Duodenal mucosa (tissue), 2 donors: ENCODE data around the gene DNAH2.

Experiments
- H3K27ac ChIP-seq: one replicate; pipeline ENCODE4 v1.7.0; 2013; ENCODE audit warnings: low read depth, low read length
- H3K27me3 ChIP-seq, 2 donors: one replicate each; pipeline ENCODE4 v1.7.0; 2013; ENCODE audit warnings: low read length in 2 of 2, control low read depth in 1 of 2; ENCODE audit not compliant: insufficient read depth in 2 of 2, control insufficient read depth in 1 of 2
- H3K36me3 ChIP-seq, 2 donors: one replicate each; pipeline ENCODE4 v1.7.0; 2013; ENCODE audit warnings: low read length in 2 of 2, control low read depth in 1 of 2; ENCODE audit not compliant: insufficient read depth in 2 of 2, control insufficient read depth in 1 of 2
- H3K4me1 ChIP-seq, 2 donors: one replicate each; pipeline ENCODE4 v1.7.0; 2013; ENCODE audit warnings: low read length in 2 of 2, control low read depth in 1 of 2; ENCODE audit not compliant: insufficient read depth in 2 of 2, control insufficient read depth in 1 of 2
- H3K4me3 ChIP-seq, 2 donors: one replicate each; pipeline ENCODE4 v1.7.0; 2013; ENCODE audit warnings: low read length in 2 of 2, low read depth in 1 of 2
- H3K9ac ChIP-seq, 2 donors: one replicate each; pipeline ENCODE4 v1.7.0; 2013; ENCODE audit warnings: low read length in 2 of 2, low read depth in 1 of 2
- H3K9me3 ChIP-seq, 2 donors: one replicate each; pipeline ENCODE4 v1.7.0; 2013; ENCODE audit warnings: low read length in 2 of 2, control low read depth in 1 of 2; ENCODE audit not compliant: control insufficient read depth in 1 of 2

DNAH2 gene

GRCh38 chr17:7716901-7717755 is at the start of gene DNAH2:
TSS of gene DNAH2 (plus strand) at chr17:7717744. CDS start at chr17:7719735, 1,991 bp downstream.
- peak within 1 kb of the TSS in 1 of 2 donors; percentile 23 for H3K9ac ChIP-seq
- H3K9me3 ChIP-seq = no peaks in the 10 kb centered on the region
- H3K4me3 ChIP-seq = peak within 1 kb of the TSS; percentile 65 to 68
- peaks cover 19 to 23% of the 10 kb centered on the region in 2 donors for H3K4me1 ChIP-seq
- no peaks in the 10 kb centered on the region for H3K36me3 ChIP-seq
- H3K27me3 ChIP-seq = peaks cover 29 to 31% of the 10 kb centered on the region in 2 donors
- no peak within 1 kb of the TSS for H3K27ac ChIP-seq

- H3K27me3 ChIP-seq = no peaks in the 10 kb centered on the region
- H3K9me3 ChIP-seq = peaks cover 0 to 3% of the 10 kb centered on the region in 2 donors
- H3K9ac ChIP-seq = no peak overlapping the region
- no peak overlapping the region for H3K4me3 ChIP-seq
- no peaks in the 10 kb centered on the region for H3K4me1 ChIP-seq
- peaks cover 10 to 47% of the 10 kb centered on the region in 2 donors for H3K36me3 ChIP-seq
- no peak overlapping the region for H3K27ac ChIP-seq
Measured at GRCh38 chr17:7668482-7668881, 49.1 kb upstream of the DNAH2 start.

- Histone ChIP-seq H3K4me1 (no peaks in the 10 kb centered on the region), H3K27ac (no peak overlapping the region), H3K9ac (no peak overlapping the region), H3K9me3 (peaks cover 0 to 9% of the 10 kb centered on the region in 2 donors), H3K36me3 (peaks cover 27 to 66% of the 10 kb centered on the region in 2 donors), H3K4me3 (no peak overlapping the region), H3K27me3 (no peaks in the 10 kb centered on the region)
Measured at GRCh38 chr17:7673239-7673638, 44.3 kb upstream of the DNAH2 start.

GRCh38 chr17:7674934-7675333 is 42.6 kb upstream of the DNAH2 start:
- Histone ChIP-seq H3K9me3 (peaks cover 0 to 9% of the 10 kb centered on the region in 2 donors), H3K4me1 (no peaks in the 10 kb centered on the region), H3K27ac (no peak overlapping the region), H3K27me3 (no peaks in the 10 kb centered on the region), H3K4me3 (no peak overlapping the region), H3K36me3 (peaks cover 27 to 54% of the 10 kb centered on the region in 2 donors), H3K9ac (no peak overlapping the region)

GRCh38 chr17:7676533-7676932 is 41.0 kb upstream of the DNAH2 start:
- H3K27ac ChIP-seq = no peak overlapping the region
- no peak overlapping the region for H3K4me3 ChIP-seq
- H3K9ac ChIP-seq = no peak overlapping the region
- no peaks in the 10 kb centered on the region for H3K27me3 ChIP-seq
- H3K4me1 ChIP-seq = no peaks in the 10 kb centered on the region
- H3K36me3 ChIP-seq = peaks cover 21 to 38% of the 10 kb centered on the region in 2 donors
- peaks cover 0 to 9% of the 10 kb centered on the region in 2 donors for H3K9me3 ChIP-seq

- Histone ChIP-seq H3K9ac (no peak overlapping the region), H3K4me1 (no peaks in the 10 kb centered on the region), H3K9me3 (peaks cover 0 to 9% of the 10 kb centered on the region in 2 donors), H3K27ac (no peak overlapping the region), H3K36me3 (peaks cover 21 to 33% of the 10 kb centered on the region in 2 donors), H3K27me3 (no peaks in the 10 kb centered on the region), H3K4me3 (no peak overlapping the region)
Measured at GRCh38 chr17:7677388-7678067, 40.0 kb upstream of the DNAH2 start.

- Histone ChIP-seq H3K4me3 (peak overlapping the region; percentile 95 to 100), H3K36me3 (no peaks in the 10 kb centered on the region), H3K27me3 (no peaks in the 10 kb centered on the region), H3K27ac (peak overlapping the region; percentile 93), H3K9ac (peak overlapping the region; percentile 88 to 100), H3K9me3 (no peaks in the 10 kb centered on the region), H3K4me1 (peaks cover 26 to 31% of the 10 kb centered on the region in 2 donors)
Measured at GRCh38 chr17:7684851-7685532, 32.6 kb upstream of the DNAH2 start.

- Histone ChIP-seq H3K27me3 (no peaks in the 10 kb centered on the region), H3K4me3 (peak overlapping the region; percentile 95 to 100), H3K36me3 (no peaks in the 10 kb centered on the region), H3K9ac (peak overlapping the region; percentile 88 to 100), H3K4me1 (peaks cover 26 to 31% of the 10 kb centered on the region in 2 donors), H3K27ac (peak overlapping the region; percentile 93), H3K9me3 (no peaks in the 10 kb centered on the region)
Measured at GRCh38 chr17:7685533-7686221, 31.9 kb upstream of the DNAH2 start.

- no peaks in the 10 kb centered on the region for H3K36me3 ChIP-seq
- H3K9ac ChIP-seq = peak overlapping the region; percentile 88 to 100
- H3K27ac ChIP-seq = peak overlapping the region; percentile 93
- H3K9me3 ChIP-seq = no peaks in the 10 kb centered on the region
- H3K4me3 ChIP-seq = peak overlapping the region; percentile 95 to 100
- peaks cover 26 to 31% of the 10 kb centered on the region in 2 donors for H3K4me1 ChIP-seq
- H3K27me3 ChIP-seq = no peaks in the 10 kb centered on the region
Measured at GRCh38 chr17:7686222-7687071, 31.1 kb upstream of the DNAH2 start.
